T-helper 9 cell (primary cell): Measurements from ENCODE around the gene MPP7.
A peak's percentile ranks its signal among the peaks of the same experiment; 100 is the strongest.
"Not testable (repeated sequence)": the region's sequence is repeated elsewhere in the genome, so short reads cannot be mapped to it uniquely, and the experiment has no call there.

Source experiments
- DNase-seq: peaks from one replicate; pipeline ENCODE4 v3.0.0-alpha.2; 2020
- total RNA-seq, 2 donors: gene quantifications; one replicate each; lab custom pipeline; 2026; lab: John Stamatoyannopoulos, UW

MPP7 gene
- total RNA-seq: 51.2 to 80.7 reads per million in 2 donors

- DNase-seq: peak; percentile 97
Observed at GRCh38 chr10:28302638-28303488, at the start of gene MPP7. MPP7 (minus strand) TSS chr10:28303064; CDS start chr10:28238604, 64,460 bp downstream.

GRCh38 chr10:28349892-28350291 is 47.0 kb upstream of the MPP7 start:
- DNase-seq: no peak

DNA sequence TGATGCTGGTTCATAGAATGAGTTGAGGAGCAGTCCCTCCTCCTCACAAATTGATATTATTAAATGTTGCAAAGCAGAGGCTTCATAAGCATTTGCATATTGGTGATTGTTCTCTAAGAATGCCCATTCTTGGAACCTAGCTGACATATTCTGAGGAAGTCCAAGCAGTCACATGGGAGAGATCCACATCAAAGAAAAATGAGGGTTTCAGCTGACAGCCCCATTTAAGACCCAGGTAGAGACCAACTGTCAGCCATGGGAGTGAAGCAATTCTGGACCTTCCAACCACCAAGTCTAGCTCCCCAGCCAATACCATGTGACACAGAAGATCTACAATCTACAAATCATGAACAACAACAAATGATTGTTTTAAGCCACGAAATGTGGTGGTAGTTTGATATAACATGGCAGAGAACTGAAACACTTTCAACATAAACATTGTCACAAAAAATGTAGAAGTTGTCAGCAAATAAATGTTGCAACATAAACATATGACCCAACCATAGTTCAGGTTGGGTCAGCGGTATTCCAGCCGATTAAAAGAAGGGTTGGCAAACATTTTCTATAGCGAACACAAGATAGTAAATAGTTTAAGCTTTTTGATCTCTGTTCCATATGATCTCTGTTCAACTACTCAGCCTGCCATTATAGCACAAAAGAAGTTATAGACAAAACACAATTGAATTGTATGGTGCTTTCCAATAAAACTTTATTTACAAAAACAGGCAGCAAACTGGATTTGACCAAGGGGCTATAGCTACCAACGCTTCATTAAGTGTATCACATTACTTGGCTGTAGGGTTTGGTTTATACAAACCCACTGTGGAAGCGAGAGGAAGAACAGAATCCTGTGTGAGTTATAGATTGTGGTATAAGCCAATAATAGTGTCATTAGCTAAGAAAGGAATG is 41.4 kb upstream of the MPP7 start:
- DNase-seq: no peak

DNA sequence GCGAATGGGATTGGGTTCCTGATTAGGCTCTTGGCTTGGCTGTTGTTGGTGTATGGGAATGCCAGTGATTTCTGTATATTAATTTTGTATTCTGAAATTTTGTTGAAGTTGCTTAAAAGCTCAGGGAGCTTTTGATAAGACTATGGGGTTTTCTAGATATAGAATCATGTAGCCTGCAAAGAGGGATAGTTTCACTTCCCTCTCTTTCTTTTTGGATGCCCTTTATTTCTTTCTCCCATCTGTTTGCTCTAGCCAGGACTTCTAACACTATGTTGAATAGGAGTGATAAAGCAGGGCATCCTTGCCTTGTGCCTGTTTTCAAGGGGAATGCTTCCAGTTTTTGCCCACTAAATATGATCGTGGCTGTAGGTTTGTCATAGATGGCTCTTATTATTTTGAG is 40.4 kb upstream of the MPP7 start:
- DNase-seq: no peak

DNA sequence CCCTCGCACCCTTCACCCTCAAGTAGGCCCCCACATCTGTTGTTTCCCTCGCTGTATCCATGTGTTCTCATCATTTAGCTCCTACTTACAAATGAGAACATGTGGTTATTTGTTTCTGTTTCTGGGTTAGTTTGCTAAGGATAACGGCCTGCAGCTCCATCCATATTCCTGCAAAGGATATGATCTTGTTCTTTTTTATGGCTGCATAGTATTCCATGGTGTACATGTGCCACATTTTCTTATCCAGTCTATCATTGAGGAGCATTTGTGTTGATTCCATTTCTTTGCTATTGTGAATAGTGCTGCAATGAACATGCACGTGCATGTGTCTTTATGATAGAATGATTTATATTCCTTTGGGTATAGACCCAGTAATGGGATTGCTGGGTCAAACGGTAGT is 38.8 kb upstream of the MPP7 start:
- not testable (repeated sequence) for DNase-seq

GRCh38 chr10:28332726-28333125 is 29.9 kb upstream of the MPP7 start:
- DNase-seq: no peak

DNA sequence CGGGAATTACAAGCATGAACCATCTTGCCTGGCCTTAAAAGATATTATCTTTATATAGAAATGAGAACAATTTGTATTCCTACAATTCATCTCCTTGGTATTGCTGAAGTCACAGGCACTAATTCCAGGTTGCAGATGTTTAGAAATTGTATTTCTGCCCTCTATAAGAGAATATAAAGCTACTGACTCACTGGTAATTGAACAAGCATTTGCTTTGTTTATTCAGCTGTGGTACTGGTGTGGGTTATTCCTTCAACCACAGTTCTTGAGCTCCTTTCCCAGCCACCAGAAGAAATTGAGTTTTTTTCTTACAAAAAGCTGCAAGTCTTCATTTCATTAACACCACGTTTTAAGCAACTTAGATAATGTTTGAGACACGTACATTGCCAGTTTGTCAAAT is 29.0 kb upstream of the MPP7 start:
- DNase-seq: no peak

GRCh38 chr10:28331066-28331465 is 28.2 kb upstream of the MPP7 start:
- DNase-seq: no peak

GRCh38 chr10:28328346-28328745 is 25.5 kb upstream of the MPP7 start:
- no peak for DNase-seq

- DNase-seq: no peak
Observed at GRCh38 chr10:28327491-28327880, 24.6 kb upstream of the MPP7 start.

DNA sequence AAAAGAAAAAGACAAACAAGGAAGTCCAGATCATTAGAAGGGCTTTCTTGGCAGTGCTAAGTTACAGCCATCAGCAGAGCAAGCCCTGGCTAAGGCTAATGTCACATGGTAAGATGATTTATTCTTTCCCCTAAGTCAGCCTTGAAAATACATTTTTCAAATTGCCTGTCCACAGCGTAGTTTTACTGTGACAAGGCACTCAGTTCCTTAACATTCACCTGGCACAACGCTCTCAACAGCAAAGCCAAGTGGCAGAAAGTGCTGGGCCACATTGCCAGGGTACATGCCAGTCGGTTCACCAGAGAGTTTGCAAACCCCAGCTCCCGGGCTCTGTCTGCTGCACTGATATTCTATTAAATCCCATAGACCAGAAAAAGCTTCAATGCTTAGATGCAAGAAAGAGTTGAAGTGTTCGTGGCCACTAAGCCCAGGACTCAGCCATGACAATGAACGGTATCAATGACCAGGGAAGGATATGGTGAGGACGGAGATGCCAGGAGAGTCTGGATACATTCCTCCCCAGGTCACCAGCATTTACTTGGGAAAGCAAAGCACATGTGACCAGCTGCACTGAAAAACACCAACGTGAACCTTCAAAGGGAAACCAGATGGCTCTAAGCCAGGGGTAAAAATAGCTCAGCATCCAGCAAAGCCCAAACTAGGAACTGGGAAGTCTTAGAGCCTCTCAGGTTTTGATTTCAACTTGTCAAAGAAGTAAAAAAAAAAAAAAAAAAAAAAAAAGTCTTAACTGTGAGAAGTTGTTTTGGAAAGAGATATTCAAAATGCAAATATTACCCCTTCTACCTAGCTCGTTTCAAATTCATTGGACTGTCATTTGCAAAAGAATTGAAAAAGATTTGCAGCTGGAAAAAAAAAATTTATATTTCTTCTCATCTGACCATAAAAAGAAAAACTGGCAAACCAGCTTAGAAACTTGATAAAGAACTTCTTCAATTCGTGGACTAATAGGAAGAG is 23.9 kb upstream of the MPP7 start:
- no peak for DNase-seq

- DNase-seq: no peak
Observed at GRCh38 chr10:28320799-28321198, 17.9 kb upstream of the MPP7 start.

GRCh38 chr10:28320090-28320489 is 17.2 kb upstream of the MPP7 start:
- no peak for DNase-seq

DNA sequence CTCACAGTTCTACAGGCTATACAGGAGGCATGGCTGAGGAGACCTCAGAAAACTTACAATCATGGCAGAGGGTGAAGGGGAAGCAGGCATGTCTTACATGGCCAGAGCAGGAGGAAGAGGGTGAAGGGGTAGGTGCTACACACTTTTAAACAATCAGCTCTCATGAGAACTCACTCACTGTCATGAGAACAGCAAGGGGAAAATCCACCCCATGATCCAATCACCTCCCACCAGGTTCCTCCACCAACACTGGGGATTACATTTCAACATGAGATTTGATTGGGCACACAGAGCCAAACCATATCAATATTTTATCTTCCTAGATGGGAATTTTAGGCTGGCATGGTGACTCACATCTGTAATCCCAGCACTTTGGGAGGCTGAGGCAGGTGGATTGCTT is 16.2 kb upstream of the MPP7 start:
- not testable (repeated sequence) for DNase-seq

DNA sequence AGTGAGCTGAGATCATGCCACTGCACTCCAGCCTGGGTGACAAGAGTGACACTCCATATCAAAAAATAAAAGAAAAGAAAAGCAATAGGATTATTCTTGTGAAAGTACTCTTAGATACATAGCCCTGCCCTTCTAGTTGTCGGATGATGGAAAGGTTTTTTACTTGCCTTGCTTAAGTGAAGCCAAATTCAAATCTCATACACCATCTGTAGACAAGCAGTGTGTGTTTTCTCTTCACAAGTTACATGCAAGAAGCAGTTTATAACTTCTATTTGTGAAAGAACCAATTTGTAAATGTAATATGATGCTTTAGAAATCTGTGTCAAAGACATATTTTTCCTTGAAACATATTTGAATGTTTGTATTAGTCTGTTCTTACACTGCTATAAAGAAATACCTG is 15.8 kb upstream of the MPP7 start:
- DNase-seq: no peak

- DNase-seq: no peak
Observed at GRCh38 chr10:28317760-28318159, 14.9 kb upstream of the MPP7 start.

DNA sequence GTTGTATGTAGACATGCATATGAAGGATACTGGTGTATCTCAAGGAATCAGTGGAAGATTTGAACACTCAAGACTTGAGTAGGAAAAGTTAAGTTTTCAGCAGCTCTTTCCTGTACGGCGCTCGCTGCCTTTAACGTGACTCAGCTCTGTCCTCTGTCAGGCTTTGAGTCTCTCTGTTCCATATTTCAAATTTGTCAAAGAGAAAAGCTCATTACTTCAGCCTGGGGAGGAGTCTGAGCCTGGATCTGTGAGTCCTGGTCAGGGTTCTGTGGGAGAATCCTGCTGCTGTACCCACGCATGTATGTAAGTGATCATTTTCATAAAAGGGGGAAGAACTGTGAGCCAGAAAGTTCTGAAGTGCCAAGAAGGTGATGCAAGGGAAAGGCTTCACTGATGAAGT is 13.8 kb upstream of the MPP7 start:
- DNase-seq: no peak

DNA sequence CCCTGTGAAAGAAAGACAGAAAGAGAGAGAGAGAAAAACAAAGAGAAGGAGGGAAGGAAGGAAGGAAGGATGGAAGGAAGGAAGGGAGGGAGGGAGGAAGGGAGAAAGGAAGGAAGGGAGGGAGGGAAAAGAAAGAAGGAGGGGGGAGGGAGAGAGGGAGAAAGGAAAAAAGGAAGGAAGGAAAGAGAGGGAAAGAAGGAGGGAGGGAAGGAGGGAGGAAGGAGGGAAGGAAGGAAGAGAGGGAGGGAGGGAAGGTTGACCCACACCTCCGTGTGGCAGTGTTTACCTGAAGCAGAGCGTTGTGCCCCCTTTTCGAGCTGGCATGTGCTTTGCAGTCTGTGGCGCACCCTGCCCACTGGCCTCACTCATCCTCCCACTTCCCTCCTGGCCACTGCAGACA is 12.3 kb upstream of the MPP7 start:
- DNase-seq: no peak

DNA sequence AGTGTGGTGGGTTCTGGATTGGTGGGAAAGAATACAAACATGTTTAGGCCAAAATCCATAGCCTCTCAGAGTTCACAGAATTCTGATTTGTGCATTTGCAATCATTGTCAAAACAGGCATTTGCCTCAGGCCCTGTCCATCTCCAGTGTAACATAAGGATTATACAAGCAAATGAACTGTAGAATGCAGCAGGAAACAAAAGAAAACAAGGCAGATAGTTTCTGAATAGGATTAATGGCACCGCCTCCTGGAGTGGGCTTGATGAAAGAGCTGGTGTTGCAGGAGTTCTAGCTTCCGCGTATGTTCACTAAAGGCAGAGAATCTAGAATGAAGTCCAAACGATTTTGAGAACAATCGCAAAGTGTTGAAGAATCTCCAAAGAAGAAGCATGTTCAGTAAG is 11.3 kb upstream of the MPP7 start:
- no peak for DNase-seq

- no peak for DNase-seq
Observed at GRCh38 chr10:28312572-28312971, 9.7 kb upstream of the MPP7 start.

- no peak for DNase-seq
Observed at GRCh38 chr10:28311104-28311503, 8.2 kb upstream of the MPP7 start.

DNA sequence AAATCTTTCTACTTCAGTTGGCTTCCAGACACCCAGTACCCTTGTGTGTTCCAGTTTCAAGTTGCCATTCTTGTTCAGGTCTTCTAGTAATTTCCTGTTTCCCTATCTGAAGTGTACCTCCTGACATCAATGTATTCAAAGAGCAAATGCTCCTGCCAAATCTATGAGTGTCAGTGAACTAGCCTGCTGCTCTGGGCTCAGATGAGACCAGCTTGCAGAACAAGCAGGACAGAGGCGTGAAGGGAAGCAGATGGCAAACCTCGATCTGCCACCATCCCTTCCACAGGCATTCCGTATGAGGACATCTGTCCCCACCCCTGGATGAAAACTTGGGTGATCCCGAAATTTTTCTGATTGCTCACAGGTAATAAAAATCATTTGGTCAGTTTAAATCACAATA is 4.4 kb upstream of the MPP7 start:
- DNase-seq: no peak

DNA sequence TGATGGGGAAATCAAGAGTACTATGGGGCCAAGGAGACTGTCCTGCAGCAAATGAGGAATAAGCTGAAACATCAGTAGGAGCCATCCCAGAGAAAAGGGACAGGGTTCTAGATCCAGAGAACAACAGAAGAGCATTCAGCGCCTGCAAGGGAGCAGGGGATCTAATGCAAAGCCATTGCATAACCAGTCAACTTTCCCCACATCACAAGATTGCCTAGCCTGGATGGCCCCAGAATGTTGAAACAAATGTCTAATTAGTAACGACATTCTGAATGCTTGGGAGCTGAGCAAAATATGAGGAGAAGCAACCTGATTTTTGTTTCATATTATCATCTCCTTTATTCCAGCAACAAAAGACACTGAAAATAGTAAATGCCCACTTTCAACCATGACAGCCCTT is 2.7 kb upstream of the MPP7 start:
- no peak for DNase-seq
